Measurements from ENCODE around the gene ABCA13.

ABCA13 gene

DNA sequence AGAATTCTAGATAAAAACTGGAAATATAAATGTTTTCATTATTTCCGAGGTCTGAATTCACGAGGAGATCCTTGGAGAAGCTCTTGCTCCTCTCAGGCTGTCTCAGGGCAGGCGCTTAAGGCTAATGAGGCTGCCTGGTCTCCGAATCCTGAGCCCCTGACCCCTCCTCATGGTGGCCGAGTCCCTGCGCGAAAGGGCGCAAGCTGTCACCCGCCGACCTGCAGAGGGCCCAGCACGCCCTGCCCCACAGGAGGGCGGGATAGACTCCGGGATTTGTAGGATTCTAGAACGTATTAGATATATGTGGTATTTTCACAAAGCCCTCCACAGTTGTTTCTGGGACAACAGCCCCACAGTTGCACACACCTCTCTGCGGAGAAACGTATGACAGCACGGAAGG lies 284.1 kb downstream of the ABCA13 start:
- TF ChIP-seq EP300 (IDR thresholded peaks at IDR 0.05; ENCODE audit: borderline replicate concordance) (no peak), CEBPB (IDR thresholded peaks at IDR 0.05) (no peak), YY1 (IDR thresholded peaks at IDR 0.05; ENCODE audit: low read depth) (no peak), RAD21 (IDR thresholded peaks at IDR 0.05; ENCODE audit: low read depth) (no peak), USF1 (IDR thresholded peaks at IDR 0.05) (no peak), EGR1 (IDR thresholded peaks at IDR 0.05) (no peak)
- TF ChIP-seq, protein P1, sequence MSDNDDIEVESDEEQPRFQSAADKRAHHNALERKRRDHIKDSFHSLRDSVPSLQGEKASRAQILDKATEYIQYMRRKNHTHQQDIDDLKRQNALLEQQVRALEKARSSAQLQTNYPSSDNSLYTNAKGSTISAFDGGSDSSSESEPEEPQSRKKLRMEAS (IDR thresholded peaks at IDR 0.05): no peak

- TF ChIP-seq CREB1 (IDR thresholded peaks at IDR 0.05; ENCODE audit: low read depth) (no peak), EGR1 (IDR thresholded peaks at IDR 0.05) (no peak), TEAD4 (IDR thresholded peaks at IDR 0.05) (no peak), YY1 (IDR thresholded peaks at IDR 0.05; ENCODE audit: low read depth) (no peak)
Measured at GRCh38 chr7:48458701-48459524, 287.7 kb downstream of the ABCA13 start.

- TF ChIP-seq USF1 (IDR thresholded peaks at IDR 0.05): no peak
- TF ChIP-seq REST (IDR thresholded peaks at IDR 0.05; ENCODE audit: low read depth): no peak
- no peak for TF ChIP-seq ZBTB7A (IDR thresholded peaks at IDR 0.05; ENCODE audit: low read depth)
- TF ChIP-seq, protein P1 (IDR thresholded peaks at IDR 0.05): no peak
- TF ChIP-seq FOXM1 (IDR thresholded peaks at IDR 0.05; ENCODE audit: borderline replicate concordance, low read depth): no peak
- no peak for TF ChIP-seq TEAD4 (IDR thresholded peaks at IDR 0.05)
- TF ChIP-seq YY1 (IDR thresholded peaks at IDR 0.05; ENCODE audit: low read depth): no peak
- no peak for TF ChIP-seq CEBPB (IDR thresholded peaks at IDR 0.05)
- TF ChIP-seq CREB1 (IDR thresholded peaks at IDR 0.05; ENCODE audit: low read depth): no peak
- no peak for TF ChIP-seq TAF1 (IDR thresholded peaks at IDR 0.05; ENCODE audit: low read depth)
- TF ChIP-seq RAD21 (IDR thresholded peaks at IDR 0.05; ENCODE audit: low read depth): no peak
- no peak for TF ChIP-seq NFIC (IDR thresholded peaks at IDR 0.05)
- no peak for TF ChIP-seq EGR1 (IDR thresholded peaks at IDR 0.05)
- no peak for TF ChIP-seq TCF12 (IDR thresholded peaks at IDR 0.05; ENCODE audit: low read depth)
- no peak for TF ChIP-seq EP300 (IDR thresholded peaks at IDR 0.05; ENCODE audit: borderline replicate concordance)
Measured at GRCh38 chr7:48466713-48467112, 295.5 kb downstream of the ABCA13 start.

GRCh38 chr7:48471196-48471595 lies 299.9 kb downstream of the ABCA13 start:
- TF ChIP-seq CREB1 (IDR thresholded peaks at IDR 0.05; ENCODE audit: low read depth): no peak
- no peak for TF ChIP-seq YY1 (IDR thresholded peaks at IDR 0.05; ENCODE audit: low read depth)
- TF ChIP-seq REST (IDR thresholded peaks at IDR 0.05; ENCODE audit: low read depth): no peak
- TF ChIP-seq TEAD4 (IDR thresholded peaks at IDR 0.05): no peak

DNA sequence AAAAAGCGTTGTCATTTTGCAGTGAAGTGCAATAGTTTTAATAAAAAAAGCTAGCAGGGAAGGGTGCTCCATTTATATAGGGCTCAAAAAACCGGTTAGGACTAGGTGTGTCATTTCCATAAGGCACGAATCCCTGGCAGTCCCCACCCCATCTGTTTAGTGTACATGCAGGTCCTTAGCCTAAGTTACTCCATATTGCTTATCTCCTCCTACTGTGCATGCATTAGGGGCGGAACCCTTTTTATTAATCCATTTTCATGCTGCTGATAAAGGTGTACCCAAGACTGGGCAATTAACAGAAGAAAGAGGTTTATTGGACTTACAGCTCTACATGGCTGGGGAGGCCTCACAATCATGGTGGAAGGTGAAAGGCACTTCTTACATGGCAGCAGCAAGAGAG lies 301.4 kb downstream of the ABCA13 start:
- TF ChIP-seq TCF12 (IDR thresholded peaks at IDR 0.05; ENCODE audit: low read depth): no peak
- TF ChIP-seq FOXM1 (IDR thresholded peaks at IDR 0.05; ENCODE audit: borderline replicate concordance, low read depth): no peak
- no peak for TF ChIP-seq EP300 (IDR thresholded peaks at IDR 0.05; ENCODE audit: borderline replicate concordance)
- no peak for TF ChIP-seq TAF1 (IDR thresholded peaks at IDR 0.05; ENCODE audit: low read depth)
- no peak for TF ChIP-seq USF1 (IDR thresholded peaks at IDR 0.05)
- no peak for TF ChIP-seq RAD21 (IDR thresholded peaks at IDR 0.05; ENCODE audit: low read depth)
- TF ChIP-seq REST (IDR thresholded peaks at IDR 0.05; ENCODE audit: low read depth): no peak
- TF ChIP-seq YY1 (IDR thresholded peaks at IDR 0.05; ENCODE audit: low read depth): no peak
- no peak for TF ChIP-seq ZBTB7A (IDR thresholded peaks at IDR 0.05; ENCODE audit: low read depth)
- TF ChIP-seq EGR1 (IDR thresholded peaks at IDR 0.05): no peak
- TF ChIP-seq, protein P1 (IDR thresholded peaks at IDR 0.05): no peak
- TF ChIP-seq CEBPB (IDR thresholded peaks at IDR 0.05): no peak
- no peak for TF ChIP-seq NFIC (IDR thresholded peaks at IDR 0.05)
- no peak for TF ChIP-seq TEAD4 (IDR thresholded peaks at IDR 0.05)
- no peak for TF ChIP-seq CREB1 (IDR thresholded peaks at IDR 0.05; ENCODE audit: low read depth)

All from Ishikawa (cell line).